Activated CD8-positive, alpha-beta memory T cell treated with anti-CD3 and anti-CD28 coated beads for 1 hour (primary cell): ENCODE results near the gene DENND1C.
A peak's percentile ranks its signal among the peaks of the same experiment; 100 is the strongest.

ENCODE experiments used
- DNase-seq, 2 donors: peaks; one replicate each; pipeline ENCODE4 v3.0.0-alpha.2; 2020; ENCODE audit warnings: low read depth in 1 of 2; ENCODE audit errors: extremely low read depth in 1 of 2

Gene DENND1C

DNA sequence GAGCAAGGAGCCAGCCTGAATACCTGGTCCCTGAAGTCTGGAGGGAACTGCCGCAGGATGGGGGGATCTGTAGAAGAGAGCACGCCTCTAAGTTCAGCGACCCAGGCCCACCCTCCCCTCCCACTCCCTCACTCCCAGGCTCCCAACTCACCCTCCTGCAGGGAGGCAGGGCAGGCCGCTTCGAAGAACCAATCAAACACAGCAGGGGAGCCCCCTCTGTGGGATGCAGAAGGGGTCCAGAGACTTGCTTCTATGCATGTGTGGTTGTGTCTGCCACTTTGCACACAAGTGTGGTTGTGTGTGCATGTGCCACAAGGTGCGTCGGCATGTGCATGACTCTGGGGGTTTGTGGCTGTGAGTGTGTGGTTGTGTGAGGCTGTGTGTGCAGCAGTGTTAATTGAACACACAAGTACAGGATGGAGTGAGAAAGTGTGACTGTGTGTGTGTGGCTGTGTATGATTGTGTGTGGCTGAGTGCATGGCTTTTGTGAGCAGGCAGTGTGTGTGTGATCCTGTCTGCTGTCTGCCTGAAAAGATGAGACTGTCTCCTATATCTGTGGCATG is 1.7 kb downstream of the DENND1C start:
- DNase-seq: no peak

- DNase-seq: no peak
These were observed 2.8 kb downstream of the DENND1C start for GRCh38 chr19:6478815-6479214.

DNA sequence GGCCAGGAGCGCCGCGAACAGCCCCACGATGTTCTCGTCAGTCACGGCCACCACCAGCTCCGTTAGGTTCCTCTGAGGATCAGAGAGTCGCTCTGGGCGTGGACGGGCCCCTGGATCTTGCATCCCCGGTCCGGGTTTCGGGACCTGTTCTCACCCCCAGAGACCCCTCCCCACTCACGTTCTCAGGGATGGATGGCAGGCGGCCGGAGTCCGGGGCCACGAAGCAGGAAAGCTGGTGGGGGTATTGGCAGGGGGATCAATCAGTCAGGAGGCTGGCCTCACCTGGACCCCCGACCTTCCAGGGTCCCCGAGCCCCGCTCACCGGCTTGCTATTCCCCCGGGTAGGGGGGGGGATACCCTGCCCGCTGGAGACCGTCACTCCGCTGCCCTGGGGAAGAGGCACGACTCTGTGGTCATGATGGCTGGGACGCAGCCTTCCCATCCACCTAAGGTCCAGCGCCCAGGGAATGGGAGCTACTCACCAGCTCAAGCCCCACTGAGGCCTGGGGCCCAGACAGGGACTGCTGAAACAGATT is 4.6 kb downstream of the DENND1C start:
- DNase-seq: no peak

- peak in 1 of 2 donors; percentile 36 for DNase-seq
These were observed 5.3 kb downstream of the DENND1C start for GRCh38 chr19:6476155-6476895.

DNA sequence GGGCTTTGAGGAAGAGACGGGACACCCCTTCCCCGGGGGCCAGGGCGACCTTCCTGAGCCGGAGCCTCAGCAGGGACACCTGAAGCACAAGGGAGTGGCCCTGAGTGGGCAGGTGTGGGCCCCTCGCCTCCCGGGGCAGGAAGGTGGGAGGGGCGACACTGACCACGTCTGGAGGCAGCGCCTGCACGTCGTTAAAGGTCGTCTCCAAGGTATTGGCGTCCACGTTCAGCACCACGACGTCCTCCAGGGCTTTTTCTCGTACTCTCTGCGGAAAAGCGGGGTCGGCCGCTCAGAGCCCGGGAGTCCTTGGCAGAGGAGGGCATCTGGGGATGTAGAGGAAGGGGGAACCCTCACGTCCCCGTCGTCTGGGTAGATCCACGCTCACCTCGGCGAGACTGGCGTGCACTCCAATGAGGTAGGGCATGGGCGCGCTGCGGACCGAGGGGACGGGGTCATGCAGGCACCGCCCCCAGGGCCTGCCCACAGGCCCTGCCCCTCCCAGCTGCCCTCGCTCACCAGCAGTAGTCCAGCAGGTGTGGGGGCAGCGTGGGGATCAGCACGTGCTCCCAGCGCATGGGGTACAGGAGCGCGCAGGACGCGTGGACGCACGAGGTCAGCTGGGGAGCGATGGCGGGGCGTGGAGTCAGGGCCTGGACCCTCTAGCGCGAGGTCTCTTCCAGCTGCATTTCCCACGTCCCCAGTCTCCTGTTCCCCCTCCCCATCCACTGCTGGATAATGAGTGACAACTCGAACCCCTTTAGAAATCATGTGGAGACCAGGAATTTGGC is 6.1 kb downstream of the DENND1C start:
- no peak for DNase-seq

GRCh38 chr19:6473647-6474046 is 7.9 kb downstream of the DENND1C start:
- DNase-seq: no peak

DNA sequence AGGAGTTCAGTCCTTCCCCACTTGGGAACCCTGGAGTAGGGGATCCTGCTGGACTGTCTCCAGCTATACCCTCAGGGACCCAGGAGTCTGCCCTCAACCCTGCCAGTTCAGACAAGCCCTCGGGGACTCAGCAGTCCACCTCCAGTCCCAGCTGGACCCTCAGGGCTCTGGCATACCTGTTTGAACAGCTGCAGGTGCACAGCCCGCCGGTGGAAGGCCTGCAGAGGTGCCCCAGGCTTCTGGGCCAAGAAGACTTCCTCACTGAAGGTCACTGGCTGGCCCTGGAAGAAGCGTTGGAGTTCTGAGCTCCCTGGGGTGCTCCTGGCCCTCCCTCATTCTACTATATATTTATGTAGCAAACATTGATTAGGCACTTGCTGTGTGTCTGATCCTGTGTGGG is 8.9 kb downstream of the DENND1C start:
- DNase-seq: no peak

- DNase-seq: no peak
These were observed 10.5 kb downstream of the DENND1C start for GRCh38 chr19:6471076-6471475.

- no peak for DNase-seq
These were observed 11.4 kb downstream of the DENND1C start for GRCh38 chr19:6470173-6470572.

DNA sequence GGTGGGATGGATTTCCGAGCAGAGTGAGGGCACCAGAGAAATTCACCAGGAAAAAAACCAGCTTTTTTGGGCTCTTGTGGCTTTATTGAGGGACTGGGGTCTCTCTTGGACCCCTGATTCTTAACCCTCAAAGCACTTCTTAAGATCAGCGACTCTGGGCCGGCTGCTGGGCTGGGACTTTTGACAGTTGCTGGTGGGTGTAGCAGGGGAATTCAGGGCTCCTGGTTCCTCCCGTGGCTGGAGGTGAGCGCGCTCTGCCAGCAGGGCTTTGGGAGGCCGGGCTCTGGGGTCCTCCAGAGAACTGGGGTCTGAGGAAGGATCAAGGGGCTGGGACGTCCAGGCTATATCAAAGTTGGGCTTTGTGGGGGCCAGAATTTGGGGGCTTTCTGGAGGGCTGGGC is 14.2 kb downstream of the DENND1C start:
- no peak for DNase-seq

DNA sequence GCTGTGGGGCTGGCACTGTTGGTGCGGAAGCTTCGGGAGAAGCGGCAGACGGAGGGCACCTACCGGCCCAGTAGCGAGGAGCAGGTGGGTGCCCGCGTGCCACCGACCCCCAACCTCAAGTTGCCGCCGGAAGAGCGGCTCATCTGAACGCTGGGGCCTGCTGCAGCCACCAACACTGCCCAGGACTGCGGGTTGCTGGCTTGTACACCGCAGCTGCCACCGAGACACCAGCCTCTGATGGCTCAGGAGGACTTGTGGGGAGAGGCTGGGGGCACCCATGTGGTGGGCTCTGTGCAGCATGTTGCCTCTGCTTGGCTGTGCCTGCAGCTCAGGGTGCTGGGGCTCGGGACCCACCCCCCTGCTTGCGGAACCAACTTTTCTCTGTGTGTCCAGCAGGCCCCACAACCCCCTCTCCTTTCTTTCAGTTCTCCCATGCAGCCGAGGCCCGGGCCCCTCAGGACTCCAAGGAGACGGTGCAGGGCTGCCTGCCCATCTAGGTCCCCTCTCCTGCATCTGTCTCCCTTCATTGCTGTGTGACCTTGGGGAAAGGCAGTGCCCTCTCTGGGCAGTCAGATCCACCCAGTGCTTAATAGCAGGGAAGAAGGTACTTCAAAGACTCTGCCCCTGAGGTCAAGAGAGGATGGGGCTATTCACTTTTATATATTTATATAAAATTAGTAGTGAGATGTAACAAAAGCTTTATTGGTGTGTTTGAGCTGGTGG is 14.9 kb downstream of the DENND1C start:
- no peak for DNase-seq

GRCh38 chr19:6465663-6466062 is 15.9 kb downstream of the DENND1C start:
- DNase-seq: no peak

DNA sequence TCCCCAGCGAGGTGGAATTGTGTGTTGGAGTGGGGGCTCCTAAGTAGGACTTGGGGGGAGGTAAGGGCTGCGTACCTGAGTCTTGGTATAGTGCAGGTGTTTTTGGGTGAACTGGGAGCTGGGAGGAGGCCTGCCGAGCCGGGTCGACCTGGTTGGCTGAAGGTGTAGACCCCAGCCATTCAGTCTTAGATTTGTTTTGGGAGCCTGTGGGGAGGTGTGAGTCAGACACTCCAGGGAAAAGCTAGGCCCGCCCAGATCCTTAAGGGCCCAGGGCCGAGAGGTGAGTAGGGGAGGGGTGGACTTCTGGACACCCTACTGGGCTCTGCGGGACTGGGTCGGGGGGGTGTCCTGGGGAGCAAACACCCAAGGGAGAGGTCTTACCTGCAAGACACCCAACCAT is 16.6 kb downstream of the DENND1C start:
- DNase-seq: no peak

- peak in 1 of 2 donors; percentile 39 for DNase-seq
These were observed 17.3 kb downstream of the DENND1C start, which contains the start of gene CRB3 for GRCh38 chr19:6464070-6464873. Gene CRB3 (plus strand): TSS chr19:6464271. CDS start chr19:6464702, 431 bp downstream.

DNA sequence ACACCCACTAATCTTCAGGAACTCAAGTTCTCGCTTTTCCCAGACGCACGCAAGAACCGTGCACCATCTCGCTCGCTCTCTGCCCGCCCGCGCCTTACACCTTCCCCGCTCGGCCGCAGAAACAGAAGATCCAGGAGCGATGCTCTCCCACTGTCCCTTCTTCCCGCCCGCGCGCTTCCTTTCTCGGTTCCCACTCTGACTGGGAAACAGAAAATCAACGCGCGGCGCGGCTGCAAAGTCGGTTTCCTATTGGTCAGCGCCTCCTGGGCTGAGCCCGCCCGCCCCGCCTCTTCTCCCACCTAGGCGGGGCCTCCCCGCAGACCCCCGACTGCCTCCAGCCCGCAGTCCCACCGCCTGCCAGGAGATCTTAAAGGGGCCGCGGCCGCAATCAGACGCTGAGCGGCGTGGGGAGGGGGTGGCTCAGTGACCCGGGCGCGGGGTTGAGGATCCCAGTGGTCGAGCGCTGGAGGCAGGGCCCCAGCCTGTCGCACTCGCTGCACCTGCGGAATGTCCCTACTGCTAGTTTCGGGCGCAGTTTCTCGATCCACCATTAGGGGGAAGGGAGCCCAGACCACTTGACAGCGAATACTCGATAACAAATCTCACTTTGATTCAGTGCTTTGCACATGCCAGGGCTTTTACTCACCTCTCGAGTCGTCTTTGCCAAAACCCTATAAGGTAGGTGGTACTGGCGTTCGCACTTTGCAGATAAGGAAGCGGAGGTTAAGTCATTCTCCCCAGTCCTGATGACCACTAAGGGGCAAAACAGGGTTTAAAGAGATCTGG is 21.3 kb downstream of the DENND1C start:
- DNase-seq: peak; percentile 92 to 94

- peak in 1 of 2 donors; percentile 30 for DNase-seq
These were observed 22.1 kb downstream of the DENND1C start, which contains the start of gene SLC25A23 for GRCh38 chr19:6459262-6460098. Gene SLC25A23 (minus strand): TSS chr19:6459792. CDS start chr19:6459628, 164 bp downstream.

DNA sequence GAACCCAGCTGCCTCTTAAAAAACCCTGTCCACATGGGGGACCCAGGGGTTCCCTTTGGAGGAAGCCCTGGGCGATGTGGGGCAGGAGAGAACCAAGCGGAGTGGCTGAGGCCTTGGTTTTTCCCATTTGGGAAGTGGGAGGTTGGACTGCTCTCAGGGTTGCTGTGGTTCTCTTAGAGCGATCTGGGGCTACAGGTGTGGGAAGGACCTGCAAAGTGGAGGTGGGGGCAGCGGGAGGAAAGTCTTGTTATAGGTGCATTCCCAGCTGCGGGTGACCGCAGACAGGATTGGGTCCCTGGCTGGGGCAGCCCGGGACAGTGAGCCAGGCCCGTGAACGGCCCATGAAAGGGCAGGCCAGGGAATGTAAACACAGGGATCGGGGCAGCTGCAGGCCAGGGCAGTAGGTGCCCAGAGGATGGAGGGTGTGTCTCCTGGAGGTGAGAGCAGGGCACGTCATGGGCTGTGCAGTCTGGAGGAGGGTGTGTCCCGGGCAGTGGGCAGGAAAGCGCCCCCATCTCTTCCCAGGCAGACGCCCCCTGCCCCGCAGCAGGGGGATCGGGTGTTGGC is 22.8 kb downstream of the DENND1C start:
- DNase-seq: no peak
